ENCODE measurements around the gene SPDYE6.
"Not testable (repeated sequence)": the region's sequence is repeated elsewhere in the genome, so short reads cannot be mapped to it uniquely, and the experiment has no call there.

SPDYE6 gene

GRCh38 chr7:102387064-102387463 lies 30.8 kb upstream of the SPDYE6 start:
- Histone ChIP-seq H4K20me1 (ENCODE audit: insufficient read depth, low read length) (no peaks in the 10 kb centered on the region), H3K9ac (ENCODE audit: low read length) (no peak overlapping the region), H3K36me3 (replicated peaks; ENCODE audit: low read depth, low read length) (peaks cover 8% of the 10 kb centered on the region), H3K4me2 (ENCODE audit: low read length) (no peak overlapping the region), H3K27ac (ENCODE audit: low read length) (no peak overlapping the region), H3K27me3 (ENCODE audit: low read depth, low read length) (no peaks in the 10 kb centered on the region), H3K9me3 (ENCODE audit: insufficient read depth, low read length) (no peaks in the 10 kb centered on the region), H3K4me1 (ENCODE audit: low read length) (no peaks in the 10 kb centered on the region), H2AFZ (ENCODE audit: low read depth, low read length) (no peak overlapping the region), H3K79me2 (ENCODE audit: low read length) (no peaks in the 10 kb centered on the region), H3K4me3 (ENCODE audit: low read length) (no peak overlapping the region)
- TF ChIP-seq EZH2phosphoT487 (IDR thresholded peaks at IDR 0.05; ENCODE audit: low read depth) (no peak), CTCF (IDR thresholded peaks at IDR 0.05; ENCODE audit: low read depth, low read length) (no peak)

- not testable (repeated sequence) for H3K27ac ChIP-seq (ENCODE audit: low read length); H3K36me3 ChIP-seq (replicated peaks; ENCODE audit: low read depth, low read length); H2AFZ ChIP-seq (ENCODE audit: low read depth, low read length); H3K9ac ChIP-seq (ENCODE audit: low read length); H3K4me1 ChIP-seq (ENCODE audit: low read length); H4K20me1 ChIP-seq (ENCODE audit: insufficient read depth, low read length); H3K4me2 ChIP-seq (ENCODE audit: low read length); H3K79me2 ChIP-seq (ENCODE audit: low read length); H3K27me3 ChIP-seq (ENCODE audit: low read depth, low read length); H3K9me3 ChIP-seq (ENCODE audit: insufficient read depth, low read length); H3K4me3 ChIP-seq (ENCODE audit: low read length)
Observed at GRCh38 chr7:102381696-102382425, 25.6 kb upstream of the SPDYE6 start.

- not testable (repeated sequence) for H3K27me3 ChIP-seq (ENCODE audit: low read depth, low read length); H3K79me2 ChIP-seq (ENCODE audit: low read length); H3K4me1 ChIP-seq (ENCODE audit: low read length); H2AFZ ChIP-seq (ENCODE audit: low read depth, low read length); H3K4me3 ChIP-seq (ENCODE audit: low read length); H4K20me1 ChIP-seq (ENCODE audit: insufficient read depth, low read length); H3K36me3 ChIP-seq (replicated peaks; ENCODE audit: low read depth, low read length); H3K4me2 ChIP-seq (ENCODE audit: low read length); H3K9ac ChIP-seq (ENCODE audit: low read length); H3K9me3 ChIP-seq (ENCODE audit: insufficient read depth, low read length); H3K27ac ChIP-seq (ENCODE audit: low read length)
Observed at GRCh38 chr7:102380837-102381236, 24.6 kb upstream of the SPDYE6 start.

GRCh38 chr7:102376964-102377466 lies 20.8 kb upstream of the SPDYE6 start:
- Histone ChIP-seq H3K27me3 (ENCODE audit: low read depth, low read length) (no peaks in the 10 kb centered on the region), H3K27ac (ENCODE audit: low read length) (no peak overlapping the region), H3K4me3 (ENCODE audit: low read length) (no peak overlapping the region), H3K79me2 (ENCODE audit: low read length) (peaks cover 11% of the 10 kb centered on the region), H3K36me3 (replicated peaks; ENCODE audit: low read depth, low read length) (no peaks in the 10 kb centered on the region), H3K4me1 (ENCODE audit: low read length) (no peaks in the 10 kb centered on the region), H3K9me3 (ENCODE audit: insufficient read depth, low read length) (no peaks in the 10 kb centered on the region), H3K4me2 (ENCODE audit: low read length) (no peak overlapping the region), H4K20me1 (ENCODE audit: insufficient read depth, low read length) (no peaks in the 10 kb centered on the region), H2AFZ (ENCODE audit: low read depth, low read length) (no peak overlapping the region), H3K9ac (ENCODE audit: low read length) (no peak overlapping the region)
- no peak for TF ChIP-seq CTCF (IDR thresholded peaks at IDR 0.05; ENCODE audit: low read depth, low read length)
- TF ChIP-seq EZH2phosphoT487 (IDR thresholded peaks at IDR 0.05; ENCODE audit: low read depth): no peak

- not testable (repeated sequence) for H4K20me1 ChIP-seq (ENCODE audit: insufficient read depth, low read length); H3K4me1 ChIP-seq (ENCODE audit: low read length); H3K27me3 ChIP-seq (ENCODE audit: low read depth, low read length); H3K9me3 ChIP-seq (ENCODE audit: insufficient read depth, low read length); H3K36me3 ChIP-seq (replicated peaks; ENCODE audit: low read depth, low read length); H3K27ac ChIP-seq (ENCODE audit: low read length); H3K4me2 ChIP-seq (ENCODE audit: low read length); H2AFZ ChIP-seq (ENCODE audit: low read depth, low read length); H3K9ac ChIP-seq (ENCODE audit: low read length); H3K4me3 ChIP-seq (ENCODE audit: low read length)
- peaks cover 24% of the 10 kb centered on the region for H3K79me2 ChIP-seq (ENCODE audit: low read length)
Observed at GRCh38 chr7:102372796-102373195, 16.6 kb upstream of the SPDYE6 start.

- H3K79me2 ChIP-seq (ENCODE audit: low read length): peaks cover 31% of the 10 kb centered on the region
- H3K36me3 ChIP-seq (replicated peaks; ENCODE audit: low read depth, low read length); H3K4me1 ChIP-seq (ENCODE audit: low read length); H3K4me2 ChIP-seq (ENCODE audit: low read length); H4K20me1 ChIP-seq (ENCODE audit: insufficient read depth, low read length); H2AFZ ChIP-seq (ENCODE audit: low read depth, low read length); H3K9ac ChIP-seq (ENCODE audit: low read length); H3K27ac ChIP-seq (ENCODE audit: low read length); H3K9me3 ChIP-seq (ENCODE audit: insufficient read depth, low read length); H3K27me3 ChIP-seq (ENCODE audit: low read depth, low read length); H3K4me3 ChIP-seq (ENCODE audit: low read length): not testable (repeated sequence)
Observed at GRCh38 chr7:102370038-102370437, 13.8 kb upstream of the SPDYE6 start.

- not testable (repeated sequence) for H3K4me2 ChIP-seq (ENCODE audit: low read length); H3K9ac ChIP-seq (ENCODE audit: low read length); H3K4me1 ChIP-seq (ENCODE audit: low read length); H3K36me3 ChIP-seq (replicated peaks; ENCODE audit: low read depth, low read length); H3K4me3 ChIP-seq (ENCODE audit: low read length); H3K27me3 ChIP-seq (ENCODE audit: low read depth, low read length); H3K27ac ChIP-seq (ENCODE audit: low read length); H2AFZ ChIP-seq (ENCODE audit: low read depth, low read length); H4K20me1 ChIP-seq (ENCODE audit: insufficient read depth, low read length); H3K9me3 ChIP-seq (ENCODE audit: insufficient read depth, low read length)
- H3K79me2 ChIP-seq (ENCODE audit: low read length): peaks cover 26% of the 10 kb centered on the region
Observed at GRCh38 chr7:102365390-102365789, 9.1 kb upstream of the SPDYE6 start.

- not testable (repeated sequence) for H2AFZ ChIP-seq (ENCODE audit: low read depth, low read length); H3K4me1 ChIP-seq (ENCODE audit: low read length); H4K20me1 ChIP-seq (ENCODE audit: insufficient read depth, low read length); H3K9me3 ChIP-seq (ENCODE audit: insufficient read depth, low read length); H3K27me3 ChIP-seq (ENCODE audit: low read depth, low read length); H3K36me3 ChIP-seq (replicated peaks; ENCODE audit: low read depth, low read length); H3K27ac ChIP-seq (ENCODE audit: low read length)
- peaks cover 21% of the 10 kb centered on the region for H3K79me2 ChIP-seq (ENCODE audit: low read length)
- peak overlapping the region; percentile 45 for H3K4me2 ChIP-seq (ENCODE audit: low read length)
- H3K4me3 ChIP-seq (ENCODE audit: low read length): peak overlapping the region; percentile 86
- H3K9ac ChIP-seq (ENCODE audit: low read length): peak overlapping the region; percentile 87
Observed at GRCh38 chr7:102364394-102364886, 8.2 kb upstream of the SPDYE6 start.

Data from OCI-LY3 (cell line).